Lung (tissue), 12 donors: ENCODE results near the gene METTL14. TPM values are rescaled to one million over a fixed set of nuclear protein-coding genes. Genes with fewer than 3 reads are reported as not detected.

ENCODE experiments used
- ATAC-seq: fragments of 200-7000 bp; cut with Tn5 transposase; one replicate; pipeline ENCODE4 v1.9.1; 2020; ENCODE audit warnings: moderate number of reproducible peaks; ENCODE audit not compliant: insufficient read depth, low FRiP score
- DNase-seq, 3 donors: peaks; one replicate each; pipeline ENCODE4 v3.0.0-alpha.2; 2013 to 2017
- H3K27ac ChIP-seq, 2 donors: one replicate each; pipeline ENCODE4 v1.5.1; 2013; ENCODE audit warnings: mild to moderate bottlenecking in 2 of 2, moderate library complexity in 2 of 2, control low read depth in 1 of 2, inconsistent platforms in 1 of 2, low read depth in 1 of 2, low read length in 1 of 2
- H3K27me3 ChIP-seq, 3 donors: one replicate each; pipeline ENCODE4 v1.5.1; 2013; ENCODE audit warnings: low read length in 2 of 3; ENCODE audit not compliant: control insufficient read depth in 3 of 3, insufficient read depth in 3 of 3
- H3K36me3 ChIP-seq, 4 donors: one replicate each; pipeline ENCODE4 v1.5.1; 2013; ENCODE audit warnings: low read length in 4 of 4, mild to moderate bottlenecking in 1 of 4, moderate library complexity in 1 of 4; ENCODE audit not compliant: control insufficient read depth in 4 of 4, insufficient read depth in 4 of 4
- H3K4me1 ChIP-seq, 5 donors: one replicate each; pipeline ENCODE4 v1.5.1; 2013; ENCODE audit warnings: low read length in 5 of 5, mild to moderate bottlenecking in 2 of 5, moderate library complexity in 1 of 5; ENCODE audit not compliant: control insufficient read depth in 5 of 5, insufficient read depth in 5 of 5
- H3K4me3 ChIP-seq: one replicate; pipeline ENCODE4 v1.5.1; 2013; ENCODE audit warnings: mild to moderate bottlenecking, control low read depth, moderate library complexity
- H3K9ac ChIP-seq, 2 donors: one replicate each; pipeline ENCODE4 v1.5.1; 2013; ENCODE audit warnings: low read length in 2 of 2, control low read depth in 1 of 2; ENCODE audit not compliant: insufficient read depth in 1 of 2
- H3K9me3 ChIP-seq, 4 donors: one replicate each; pipeline ENCODE4 v1.5.1; 2013; ENCODE audit warnings: low read length in 3 of 4, mild to moderate bottlenecking in 1 of 4, moderate library complexity in 1 of 4; ENCODE audit not compliant: control insufficient read depth in 4 of 4, insufficient read depth in 3 of 4
- CTCF ChIP-seq: IDR thresholded peaks from 2 replicates; pipeline ENCODE4 v1.5.1; 2012; ENCODE audit warnings: mild to moderate bottlenecking; ENCODE audit errors: control extremely low read depth, extremely low read depth
- WGBS, 2 donors: extraction: QIAGEN DNeasy Blood & Tissue Kit; methylation state at CpG; one replicate each; pipeline ENCODE4 v1.1.7; 2013; 5-methylcytosine and 5-hydroxymethylcytosine counted together
- polyA plus RNA-seq, 2 donors: library from polyadenylated mRNA; stranded (reverse); fragments of 200-250 nt; gene quantifications; one replicate each; pipeline ENCODE4 v1.2.1, GENCODE V29; 2013
- total RNA-seq, 2 donors: library from RNA; depleted of rRNA in 1 of 2; stranded (reverse); fragments of >200 nt in 1 of 2; gene quantifications; one replicate each; pipeline ENCODE4 v1.2.1, GENCODE V29; 2014 to 2021
- donor health status: control.
- donor health status: control.
- donor health status: Bipolar disorder and iron deficiency.
- donor health status: healthy.
- donor health status: DM: yes; HTN: yes; CAD: no.

Gene METTL14
- total and polyA plus RNA-seq, 4 donors = 5.5 to 39.4 (median 19.9) TPM

GRCh38 chr4:118676128-118676527, 9.1 kb upstream of the METTL14 start:
- H3K36me3 ChIP-seq = no peaks in the 10 kb centered on the region
- no peaks in the 10 kb centered on the region for H3K4me1 ChIP-seq
- WGBS, 2 donors = 78 to 88% methylated on average over 2 of the region's 2 CpGs
- H3K4me3 ChIP-seq = no peak overlapping the region
- no peaks in the 10 kb centered on the region for H3K27me3 ChIP-seq
- H3K27ac ChIP-seq = no peak overlapping the region
- DNase-seq (no peak), ATAC-seq (no peak)
- H3K9me3 ChIP-seq = no peaks in the 10 kb centered on the region
- no peak for TF ChIP-seq CTCF
- no peak overlapping the region for H3K9ac ChIP-seq

- Histone ChIP-seq H3K27me3 (no peaks in the 10 kb centered on the region), H3K9me3 (no peaks in the 10 kb centered on the region), H3K4me3 (no peak overlapping the region), H3K36me3 (no peaks in the 10 kb centered on the region), H3K4me1 (peaks cover 0 to 1% (median 0%) of the 10 kb centered on the region in 5 donors), H3K9ac (no peak overlapping the region), H3K27ac (no peak overlapping the region)
- no peak for TF ChIP-seq CTCF
- ATAC-seq = no peak
- 62 to 76% methylated on average over 1 of the region's 1 CpG for WGBS, 2 donors
- no peak for DNase-seq
These were observed 4.4 kb upstream of the METTL14 start for GRCh38 chr4:118680808-118681207.

GRCh38 chr4:118682928-118683327, 2.3 kb upstream of the METTL14 start:
- WGBS, 2 donors = 35 to 37% methylated on average over 1 of the region's 1 CpG
- ATAC-seq = no peak

More at GRCh38 chr4:118682928-118683327, 2.3 kb upstream of the METTL14 start:
- no peak overlapping the region for H3K9ac ChIP-seq
- H3K4me1 ChIP-seq = peaks cover 0 to 9% (median 3%) of the 10 kb centered on the region in 5 donors
- no peak for TF ChIP-seq CTCF
- DNase-seq = peak in 2 of 3 donors; percentile 22 to 23
- no peaks in the 10 kb centered on the region for H3K27me3 ChIP-seq
- H3K27ac ChIP-seq = no peak overlapping the region
- H3K4me3 ChIP-seq = no peak overlapping the region
- H3K36me3 ChIP-seq = peaks cover 0 to 2% (median under 1%) of the 10 kb centered on the region in 4 donors
- H3K9me3 ChIP-seq = no peaks in the 10 kb centered on the region
